Hepatic stellate cell (primary cell): ENCODE data around the gene NFAM1.

Experiments used
- DNase-seq: peaks from one replicate; pipeline ENCODE4 v3.0.0; 2011; ENCODE audit warnings: low spot score

Gene NFAM1

GRCh38 chr22:42416671-42417230, 15.5 kb downstream of the NFAM1 start:
- no peak for DNase-seq

DNA sequence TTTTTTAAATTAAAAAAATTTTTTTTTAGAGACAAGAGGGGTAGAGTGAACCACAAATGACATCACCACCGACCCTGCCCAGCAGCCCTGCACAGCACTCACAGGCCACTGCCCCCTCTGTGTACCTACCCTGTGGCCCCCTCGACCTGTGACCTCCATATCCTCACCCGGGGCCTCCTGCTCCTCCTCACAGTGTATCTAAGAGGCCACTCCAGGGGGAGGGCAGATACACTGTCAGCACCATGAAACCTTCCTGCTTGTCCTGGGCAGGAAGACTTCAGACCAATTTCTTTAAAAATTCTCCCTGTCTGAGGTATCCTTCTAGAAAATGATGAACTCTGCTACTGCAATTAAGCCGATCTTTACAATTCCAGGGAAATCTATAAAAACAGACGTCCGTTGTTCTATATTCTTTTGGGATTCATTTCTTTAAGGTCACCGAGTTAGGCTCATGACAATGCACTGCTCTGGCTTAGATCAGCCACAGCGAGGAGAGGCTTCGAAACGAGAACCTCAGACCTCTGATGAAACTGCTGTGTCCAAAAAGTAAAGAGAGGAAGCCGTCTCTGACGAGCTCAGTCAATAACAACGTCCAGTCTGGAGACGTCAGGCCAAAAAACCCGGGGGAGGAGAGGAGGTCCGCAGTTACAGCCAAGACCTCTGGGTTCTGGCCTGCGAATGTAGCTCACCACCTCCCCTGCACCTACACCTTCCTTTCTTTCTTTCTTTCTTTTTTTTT, 17.5 kb downstream of the NFAM1 start:
- DNase-seq, result no peak

DNA sequence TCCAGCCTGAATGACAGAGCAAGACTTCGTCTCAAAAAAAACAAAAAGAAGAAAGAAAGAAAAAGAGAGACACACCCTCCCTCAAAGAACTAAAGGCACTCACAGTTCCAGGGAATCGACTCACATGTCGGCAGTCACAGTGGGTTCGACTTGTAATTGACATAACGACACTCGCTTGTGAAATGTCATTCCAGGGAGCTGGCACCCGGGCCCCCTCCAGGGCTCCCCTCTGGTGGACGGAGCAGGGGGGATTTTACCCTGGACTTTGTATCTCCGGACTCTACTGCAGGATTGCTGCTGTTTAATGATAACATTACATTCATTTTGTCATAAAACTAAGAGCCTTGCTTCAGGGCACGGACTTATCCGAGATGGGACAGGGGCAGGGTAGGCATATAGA, 18.2 kb downstream of the NFAM1 start:
- no peak for DNase-seq

DNA sequence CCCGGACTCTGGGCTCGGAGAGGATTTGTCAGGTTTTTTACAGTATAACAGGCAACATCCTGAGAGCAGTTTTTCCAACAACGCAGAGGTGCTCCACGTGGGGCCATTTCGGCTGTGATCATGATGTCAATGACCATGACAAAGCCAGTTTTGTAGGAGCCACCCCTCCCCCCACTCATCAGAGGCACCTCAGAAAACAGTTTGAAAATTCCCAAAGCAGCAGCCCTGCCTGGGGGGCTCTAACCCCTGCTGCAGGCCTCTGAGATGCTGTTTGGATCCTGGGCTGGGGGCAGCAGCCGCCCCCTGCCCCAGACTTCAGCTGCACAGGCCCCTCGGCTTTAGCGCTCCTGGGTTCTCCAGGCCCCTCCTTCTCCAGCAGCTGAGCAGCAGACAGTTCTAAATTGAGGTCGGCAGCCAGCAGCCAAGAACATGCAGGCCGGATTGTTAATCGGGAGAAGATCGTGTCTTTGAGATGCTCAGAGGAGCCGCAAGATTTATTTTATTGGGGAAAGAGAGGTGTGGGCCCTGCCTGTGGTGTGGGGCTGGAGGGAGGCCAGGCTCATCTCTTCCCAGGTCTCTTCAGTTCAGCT, 19.4 kb downstream of the NFAM1 start:
- DNase-seq, result no peak

- no peak for DNase-seq
Measured at GRCh38 chr22:42410708-42411107, 21.5 kb downstream of the NFAM1 start.

DNA sequence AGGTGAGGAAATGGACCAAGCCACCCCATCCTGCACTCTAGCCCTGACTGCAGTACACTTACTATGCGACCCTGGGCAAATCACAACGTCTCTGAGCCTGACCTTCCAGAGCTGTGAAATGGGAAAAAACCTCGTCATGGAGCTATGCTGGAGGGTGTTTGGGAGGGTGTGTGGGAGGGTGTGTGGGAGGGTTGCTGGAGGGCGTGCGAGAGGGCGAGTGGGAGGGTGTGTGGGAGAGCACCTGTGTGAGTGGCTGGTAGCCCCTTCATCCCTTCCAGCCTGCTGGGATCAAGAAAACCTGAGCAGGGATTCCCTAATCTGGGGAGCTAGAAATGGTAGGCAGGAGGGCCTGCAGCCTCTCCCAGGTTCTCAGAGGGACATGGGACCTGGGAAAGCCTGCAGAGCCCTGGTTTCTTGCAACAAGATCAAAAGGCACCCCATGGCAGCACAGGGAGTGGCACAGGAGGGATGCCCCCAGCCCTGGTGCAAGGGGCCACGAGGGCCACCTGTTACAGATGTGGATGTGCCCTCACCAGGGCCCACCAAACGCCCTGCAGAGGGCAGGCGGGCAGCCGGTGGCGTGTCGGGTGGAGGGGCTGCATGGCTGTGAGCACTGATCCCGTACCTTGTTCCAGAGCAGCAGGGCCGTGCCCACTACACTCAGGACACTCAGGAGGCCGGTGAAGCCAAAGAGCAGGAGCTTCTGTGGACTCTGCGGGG, 23.2 kb downstream of the NFAM1 start:
- DNase-seq, result no peak

- DNase-seq, result no peak
Measured at GRCh38 chr22:42408276-42408675, 23.9 kb downstream of the NFAM1 start.

DNA sequence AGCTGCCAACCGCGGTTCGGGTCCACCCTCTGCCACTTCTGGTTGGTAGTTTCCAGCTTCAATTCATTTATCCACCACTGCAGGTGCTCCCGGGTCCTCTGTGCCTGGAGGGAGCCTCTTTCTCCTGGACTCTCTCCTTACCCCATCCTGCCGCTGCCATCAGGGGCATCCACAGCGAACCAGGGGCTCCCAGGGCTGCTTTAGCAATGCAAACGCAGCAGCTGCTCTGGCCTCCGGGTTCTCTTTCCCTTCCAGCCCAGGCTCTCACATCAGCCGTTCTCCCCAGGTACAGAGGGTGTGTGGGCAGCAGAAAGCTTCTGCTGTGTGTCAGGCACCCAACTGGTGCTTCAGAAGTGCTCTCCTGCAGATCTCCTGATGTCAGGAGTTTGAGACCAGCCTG, 27.9 kb downstream of the NFAM1 start:
- no peak for DNase-seq

GRCh38 chr22:42401535-42402334, 30.5 kb downstream of the NFAM1 start:
- DNase-seq, result no peak

DNA sequence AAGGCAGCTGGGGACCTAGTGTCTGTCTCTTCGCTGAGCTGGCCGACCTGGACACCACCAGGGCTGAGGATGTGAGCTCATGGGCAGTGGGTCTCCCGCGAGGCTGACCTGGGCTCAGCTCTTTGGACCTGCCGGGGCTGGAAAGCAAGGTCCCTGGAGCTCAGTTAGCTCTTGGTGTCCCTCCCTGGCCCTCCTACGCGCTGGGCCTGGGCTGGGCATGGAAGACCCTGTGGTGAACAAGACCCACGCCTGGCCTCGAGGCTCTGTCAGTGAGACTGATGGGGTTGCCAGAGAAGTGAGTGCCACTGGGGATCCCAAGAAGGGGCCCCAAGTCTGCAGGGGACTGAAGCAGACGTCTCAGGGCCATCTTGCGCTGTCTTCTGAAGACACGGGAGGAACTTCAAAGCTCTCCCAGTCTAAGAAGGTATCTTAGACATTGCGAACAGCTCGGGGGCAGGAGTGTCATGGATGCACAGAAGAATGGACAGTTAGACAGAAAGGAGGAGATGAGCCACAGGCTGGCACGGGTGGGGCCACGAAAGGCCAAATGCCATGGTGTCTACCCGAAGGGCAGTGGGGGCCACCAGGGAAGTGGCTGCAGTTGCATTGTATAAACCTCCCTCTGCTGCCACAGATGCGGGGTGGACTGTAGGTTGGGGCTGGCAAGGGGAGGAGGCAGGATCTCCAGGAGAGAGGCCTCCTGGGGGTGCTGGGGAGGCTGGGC, 31.2 kb downstream of the NFAM1 start:
- DNase-seq, result no peak

GRCh38 chr22:42399315-42400271, 32.6 kb downstream of the NFAM1 start:
- no peak for DNase-seq

- DNase-seq, result no peak
Measured at GRCh38 chr22:42397332-42398249, 34.6 kb downstream of the NFAM1 start.

DNA sequence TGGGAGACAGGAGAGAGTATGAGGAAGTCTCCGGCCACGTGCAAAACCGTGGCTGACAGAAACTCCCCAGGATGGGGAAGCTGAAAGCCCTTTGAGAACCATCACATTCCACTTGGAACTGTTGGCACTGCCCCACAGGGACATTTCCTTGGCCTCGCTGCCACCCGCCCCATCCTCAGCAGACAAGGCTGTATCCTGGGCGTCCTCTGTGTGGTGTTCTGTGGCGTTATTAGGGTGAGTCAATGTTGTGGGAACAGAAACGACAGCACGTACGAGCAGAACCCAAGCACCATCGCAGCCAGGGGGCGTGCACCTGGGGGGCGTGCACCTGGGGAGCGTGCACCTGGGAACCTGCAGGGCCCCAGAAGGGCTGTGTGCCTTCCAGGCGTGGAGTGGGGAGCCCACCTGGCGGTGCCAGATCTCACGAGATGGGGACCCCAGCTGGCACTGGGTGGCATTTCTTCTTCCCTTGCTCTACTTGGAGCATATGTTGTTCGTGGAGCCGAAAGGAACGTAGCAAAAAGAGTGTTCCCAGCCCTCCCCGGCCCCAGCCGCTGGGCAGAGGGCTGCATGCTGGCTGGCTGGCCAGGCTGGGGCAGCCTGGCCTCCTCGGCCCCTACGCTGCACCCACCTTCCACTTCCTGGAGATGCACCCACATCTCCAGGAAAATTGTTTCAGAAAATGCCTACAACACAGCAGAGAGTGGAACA, 35.4 kb downstream of the NFAM1 start:
- no peak for DNase-seq

DNA sequence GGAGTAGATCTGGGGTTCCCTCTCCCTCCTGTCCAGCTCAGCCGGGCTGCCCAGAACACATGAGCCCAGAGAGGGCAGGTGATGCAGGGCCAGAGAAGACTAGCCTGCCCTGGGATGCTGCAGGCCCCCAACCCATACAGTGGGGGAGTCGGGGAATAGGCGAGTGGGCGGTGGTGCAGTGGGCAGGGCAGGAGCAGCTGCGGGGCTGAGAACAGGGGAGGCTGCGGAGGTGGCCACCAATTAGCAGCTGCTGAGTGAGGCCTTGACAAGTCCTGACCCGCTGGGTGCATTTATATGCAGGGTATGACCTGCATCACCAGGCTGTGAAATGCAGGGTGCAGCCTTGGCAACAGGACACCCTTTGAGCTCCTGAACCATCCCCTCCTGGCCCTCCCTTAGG, 43.1 kb downstream of the NFAM1 start:
- no peak for DNase-seq

GRCh38 chr22:42388130-42388797, 43.9 kb downstream of the NFAM1 start:
- DNase-seq, result no peak

GRCh38 chr22:42387631-42388030, 44.6 kb downstream of the NFAM1 start:
- no peak for DNase-seq

GRCh38 chr22:42385696-42386095, 46.5 kb downstream of the NFAM1 start:
- no peak for DNase-seq

GRCh38 chr22:42384506-42384905, 47.7 kb downstream of the NFAM1 start:
- DNase-seq, result no peak
